Activated T-cell treated with anti-CD3 and anti-CD28 coated beads, Interleukin-2, amount 50 U/mL, for 4 hours (primary cell): ENCODE measurements around the gene RARRES2. TPM values are rescaled to one million over a fixed set of nuclear protein-coding genes. Genes with fewer than 3 reads are reported as not detected.
"Not testable (repeated sequence)": the region's sequence is repeated elsewhere in the genome, so short reads cannot be mapped to it uniquely, and the experiment has no call there.

ENCODE experiments used
- ATAC-seq, 2 donors: fragments of 200-7000 bp; cut with Tn5 transposase; one replicate each; pipeline ENCODE4 v1.10.0; 2021
- DNase-seq: peaks from one replicate; pipeline ENCODE4 v3.0.0-alpha.2; 2020
- H3K27me3 Mint-ChIP-seq: one replicate; pipeline ENCODE4 v1.8.0; 2021; ENCODE audit warnings: low read depth, mixed read lengths
- H3K36me3 Mint-ChIP-seq: one replicate; pipeline ENCODE4 v1.8.0; 2022; ENCODE audit warnings: mixed read lengths; ENCODE audit not compliant: insufficient read depth
- H3K4me1 Mint-ChIP-seq: one replicate; pipeline ENCODE4 v1.8.0; 2021; ENCODE audit warnings: low read depth, mixed read lengths
- H3K4me3 Mint-ChIP-seq: one replicate; pipeline ENCODE4 v1.8.0; 2021; ENCODE audit warnings: mild to moderate bottlenecking, moderate library complexity, mixed read lengths
- H3K9me3 Mint-ChIP-seq: one replicate; pipeline ENCODE4 v1.8.0; 2021; ENCODE audit warnings: mixed read lengths
- total RNA-seq, 3 donors: library from RNA; stranded (reverse); gene quantifications; one replicate each; pipeline ENCODE4 v1.2.1, GENCODE V29; 2021

Gene RARRES2
- total RNA-seq, result 1 to 10 TPM; 1.2 to 1.4 (median 1.3) TPM

- ATAC-seq, result no peak
- peaks cover 11% of the 10 kb centered on the region for H3K4me1 Mint-ChIP-seq
- H3K9me3 Mint-ChIP-seq, result no peaks in the 10 kb centered on the region
- no peak for DNase-seq
- peaks cover 46% of the 10 kb centered on the region for H3K27me3 Mint-ChIP-seq
- no peak within 1 kb of the TSS for H3K4me3 Mint-ChIP-seq
- H3K36me3 Mint-ChIP-seq, result peaks cover 6% of the 10 kb centered on the region
These were observed at the start of gene RARRES2 for GRCh38 chr7:150341263-150342120. Gene RARRES2, minus strand, starts transcription at chr7:150341629. Its CDS starts 1,020 bp downstream, at chr7:150340609.

- Mint-ChIP-seq H3K9me3 (no peaks in the 10 kb centered on the region), H3K27me3 (no peaks in the 10 kb centered on the region), H3K36me3 (no peaks in the 10 kb centered on the region), H3K4me3 (no peak overlapping the region), H3K4me1 (peaks cover 5% of the 10 kb centered on the region)
- DNase-seq (no peak), ATAC-seq (no peak)
These were observed 48.8 kb upstream of the RARRES2 start for GRCh38 chr7:150390205-150390604.

- DNase-seq (no peak), ATAC-seq (peak; percentile 70 to 81)
- no peak overlapping the region for H3K4me3 Mint-ChIP-seq
- H3K36me3 Mint-ChIP-seq, result no peaks in the 10 kb centered on the region
- H3K4me1 Mint-ChIP-seq, result no peaks in the 10 kb centered on the region
- no peaks in the 10 kb centered on the region for H3K27me3 Mint-ChIP-seq
- no peaks in the 10 kb centered on the region for H3K9me3 Mint-ChIP-seq
These were observed 48.0 kb upstream of the RARRES2 start for GRCh38 chr7:150389532-150389816.

- no peak for DNase-seq
- H3K4me1 Mint-ChIP-seq, result no peaks in the 10 kb centered on the region
- no peak for ATAC-seq
- H3K36me3 Mint-ChIP-seq, result no peaks in the 10 kb centered on the region
- H3K4me3 Mint-ChIP-seq, result no peak overlapping the region
- no peaks in the 10 kb centered on the region for H3K9me3 Mint-ChIP-seq
- H3K27me3 Mint-ChIP-seq, result no peaks in the 10 kb centered on the region
These were observed 47.5 kb upstream of the RARRES2 start for GRCh38 chr7:150388709-150389531.

GRCh38 chr7:150388306-150388705, 46.9 kb upstream of the RARRES2 start:
- no peaks in the 10 kb centered on the region for H3K9me3 Mint-ChIP-seq
- no peaks in the 10 kb centered on the region for H3K36me3 Mint-ChIP-seq
- peaks cover under 1% of the 10 kb centered on the region for H3K4me1 Mint-ChIP-seq
- no peaks in the 10 kb centered on the region for H3K27me3 Mint-ChIP-seq
- DNase-seq (no peak), ATAC-seq (no peak)
- H3K4me3 Mint-ChIP-seq, result no peak overlapping the region

- not testable (repeated sequence) for H3K36me3 Mint-ChIP-seq, H3K4me1 Mint-ChIP-seq, H3K4me3 Mint-ChIP-seq, ATAC-seq, DNase-seq, H3K9me3 Mint-ChIP-seq, H3K27me3 Mint-ChIP-seq
These were observed 44.5 kb upstream of the RARRES2 start for GRCh38 chr7:150385884-150386283.

GRCh38 chr7:150385302-150385723, 43.9 kb upstream of the RARRES2 start:
- no peaks in the 10 kb centered on the region for H3K36me3 Mint-ChIP-seq
- peaks cover 5% of the 10 kb centered on the region for H3K4me1 Mint-ChIP-seq
- ATAC-seq (no peak), DNase-seq (no peak)
- H3K27me3 Mint-ChIP-seq, result no peaks in the 10 kb centered on the region
- no peaks in the 10 kb centered on the region for H3K9me3 Mint-ChIP-seq
- no peak overlapping the region for H3K4me3 Mint-ChIP-seq

- Mint-ChIP-seq H3K4me1 (peaks cover 12% of the 10 kb centered on the region), H3K4me3 (no peak overlapping the region), H3K9me3 (no peaks in the 10 kb centered on the region), H3K36me3 (no peaks in the 10 kb centered on the region), H3K27me3 (no peaks in the 10 kb centered on the region)
- ATAC-seq (no peak), DNase-seq (no peak)
These were observed 43.2 kb upstream of the RARRES2 start for GRCh38 chr7:150384406-150385301.

- Mint-ChIP-seq H3K27me3 (no peaks in the 10 kb centered on the region), H3K36me3 (no peaks in the 10 kb centered on the region), H3K4me1 (peaks cover 13% of the 10 kb centered on the region), H3K4me3 (no peak overlapping the region), H3K9me3 (no peaks in the 10 kb centered on the region)
- DNase-seq, result no peak
- no peak for ATAC-seq
These were observed 42.4 kb upstream of the RARRES2 start for GRCh38 chr7:150383710-150384397.

GRCh38 chr7:150382844-150383225, 41.4 kb upstream of the RARRES2 start:
- no peak overlapping the region for H3K4me3 Mint-ChIP-seq
- ATAC-seq (no peak), DNase-seq (no peak)
- peaks cover 19% of the 10 kb centered on the region for H3K4me1 Mint-ChIP-seq
- H3K9me3 Mint-ChIP-seq, result no peaks in the 10 kb centered on the region
- H3K27me3 Mint-ChIP-seq, result no peaks in the 10 kb centered on the region
- no peaks in the 10 kb centered on the region for H3K36me3 Mint-ChIP-seq

- H3K36me3 Mint-ChIP-seq, result no peaks in the 10 kb centered on the region
- no peak overlapping the region for H3K4me3 Mint-ChIP-seq
- H3K4me1 Mint-ChIP-seq, result peaks cover 24% of the 10 kb centered on the region
- DNase-seq (no peak), ATAC-seq (no peak)
- no peaks in the 10 kb centered on the region for H3K9me3 Mint-ChIP-seq
- no peaks in the 10 kb centered on the region for H3K27me3 Mint-ChIP-seq
These were observed 40.9 kb upstream of the RARRES2 start for GRCh38 chr7:150382123-150382843.

- ATAC-seq, result no peak
- H3K4me1 Mint-ChIP-seq, result peaks cover 27% of the 10 kb centered on the region
- H3K36me3 Mint-ChIP-seq, result no peaks in the 10 kb centered on the region
- H3K27me3 Mint-ChIP-seq, result no peaks in the 10 kb centered on the region
- H3K9me3 Mint-ChIP-seq, result no peaks in the 10 kb centered on the region
- DNase-seq, result no peak
- H3K4me3 Mint-ChIP-seq, result no peak overlapping the region
These were observed 40.3 kb upstream of the RARRES2 start for GRCh38 chr7:150381785-150382122.

GRCh38 chr7:150381096-150381495, 39.7 kb upstream of the RARRES2 start:
- Mint-ChIP-seq H3K4me3 (no peak overlapping the region), H3K36me3 (no peaks in the 10 kb centered on the region), H3K4me1 (peaks cover 33% of the 10 kb centered on the region), H3K27me3 (no peaks in the 10 kb centered on the region), H3K9me3 (no peaks in the 10 kb centered on the region)
- ATAC-seq, result no peak
- no peak for DNase-seq
